Germinal center (tissue), 1 donor: ENCODE measurements around the gene PTPRG.

Experiments
- DNase-seq: peaks from one replicate; pipeline ENCODE4 v3.0.0; 2012; ENCODE audit warnings: mixed read lengths, low spot score

The PTPRG gene

DNA sequence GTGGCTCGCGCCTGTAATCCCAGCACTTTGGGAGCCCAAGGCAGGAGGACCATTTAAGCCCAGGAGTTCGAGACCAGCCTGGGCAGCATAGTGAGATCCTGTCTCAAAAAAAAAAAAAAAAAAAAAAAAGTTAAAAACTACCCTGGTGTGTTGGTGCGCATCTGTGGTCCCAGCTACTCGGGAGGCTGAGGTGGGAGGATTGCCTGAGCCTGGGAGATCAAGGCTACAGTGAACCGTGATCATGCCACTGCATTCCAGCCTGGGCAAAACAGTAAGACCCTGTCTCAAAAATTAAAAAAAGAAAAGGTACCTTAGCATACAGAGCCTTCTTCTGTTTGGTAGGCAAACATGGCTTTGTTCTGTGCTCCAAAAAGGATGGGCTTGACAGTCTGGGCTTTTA is 57.5 kb downstream of the PTPRG start:
- no peak for DNase-seq

DNA sequence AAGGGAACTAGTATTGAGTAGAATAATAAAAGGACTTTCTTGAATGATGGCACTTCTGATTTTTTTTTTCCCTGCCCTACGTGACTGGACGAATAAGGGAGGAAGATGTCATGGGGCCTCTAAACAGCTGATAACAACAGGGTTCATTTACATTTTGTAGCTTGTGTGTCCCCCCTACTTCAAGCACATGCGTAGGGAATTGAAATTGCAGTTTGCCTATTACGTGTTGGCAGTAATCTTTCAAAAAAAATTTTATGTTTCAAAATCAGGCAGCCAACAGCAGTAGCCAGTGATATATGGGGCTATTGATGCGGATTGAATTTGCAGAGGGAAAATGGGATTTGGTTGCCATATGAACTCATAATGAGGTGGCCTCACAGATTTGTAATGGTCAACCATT is 58.7 kb downstream of the PTPRG start:
- no peak for DNase-seq

GRCh38 chr3:61624300-61624699 is 62.9 kb downstream of the PTPRG start:
- DNase-seq = no peak

DNA sequence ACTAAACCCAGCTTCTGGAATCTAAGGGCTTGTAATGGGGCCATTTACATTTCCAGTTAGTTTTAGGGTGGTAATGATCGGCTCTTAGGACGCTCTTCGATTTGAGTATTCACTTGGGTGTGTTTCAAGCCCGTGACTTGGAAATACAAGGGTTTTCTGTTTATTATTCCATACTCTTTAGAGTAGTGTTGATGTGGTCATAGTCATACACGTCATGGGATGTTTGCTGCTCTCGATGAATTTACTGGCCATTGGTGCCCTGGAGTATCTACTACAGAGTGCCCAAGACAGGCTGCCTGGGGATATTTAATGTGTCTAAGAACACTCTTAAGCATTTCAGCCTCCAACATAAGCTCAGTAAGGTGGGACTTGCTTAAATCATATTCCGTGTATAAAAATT is 64.1 kb downstream of the PTPRG start:
- no peak for DNase-seq

DNA sequence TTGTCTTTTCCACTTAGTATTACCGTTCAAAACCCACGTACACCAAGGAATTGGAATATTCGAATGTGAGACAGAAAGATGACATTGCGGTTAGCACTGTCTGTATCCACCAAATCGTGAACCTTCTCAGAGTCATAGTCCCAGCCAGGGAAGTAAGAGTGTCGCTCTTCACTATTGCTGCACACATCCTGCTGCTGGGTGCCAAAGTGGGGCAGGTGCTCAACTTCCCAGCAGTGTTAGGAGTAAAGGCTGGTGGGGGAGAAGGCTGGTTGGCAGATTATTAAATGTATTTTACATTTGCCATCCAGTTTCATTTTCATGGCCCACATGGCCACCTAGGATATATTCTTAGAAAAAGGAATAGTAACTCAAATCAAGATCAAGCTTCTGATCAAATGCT is 65.1 kb downstream of the PTPRG start:
- DNase-seq = no peak

GRCh38 chr3:61627768-61628185 is 66.4 kb downstream of the PTPRG start:
- no peak for DNase-seq

- DNase-seq = no peak
Measured at GRCh38 chr3:61628636-61629035, 67.3 kb downstream of the PTPRG start.

DNA sequence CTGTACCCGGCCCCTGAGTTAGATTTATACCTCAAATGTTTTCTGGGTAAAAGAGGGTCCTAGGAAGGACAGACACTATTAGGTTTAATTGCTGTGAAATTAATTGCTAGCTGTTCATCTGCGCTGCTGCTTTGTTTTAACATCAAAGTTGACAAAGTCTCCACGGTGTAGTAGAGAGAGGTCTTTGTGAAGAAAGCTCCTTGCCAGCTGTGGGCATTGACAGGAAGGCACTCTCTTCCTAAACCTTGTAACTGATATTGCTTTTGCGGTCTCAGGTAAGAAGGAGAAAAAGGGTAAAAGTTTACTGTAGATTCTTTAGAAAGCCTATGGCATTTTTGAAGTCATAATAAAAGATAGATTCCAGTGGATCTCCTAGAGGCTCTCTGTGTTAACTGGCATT is 68.1 kb downstream of the PTPRG start:
- no peak for DNase-seq

DNA sequence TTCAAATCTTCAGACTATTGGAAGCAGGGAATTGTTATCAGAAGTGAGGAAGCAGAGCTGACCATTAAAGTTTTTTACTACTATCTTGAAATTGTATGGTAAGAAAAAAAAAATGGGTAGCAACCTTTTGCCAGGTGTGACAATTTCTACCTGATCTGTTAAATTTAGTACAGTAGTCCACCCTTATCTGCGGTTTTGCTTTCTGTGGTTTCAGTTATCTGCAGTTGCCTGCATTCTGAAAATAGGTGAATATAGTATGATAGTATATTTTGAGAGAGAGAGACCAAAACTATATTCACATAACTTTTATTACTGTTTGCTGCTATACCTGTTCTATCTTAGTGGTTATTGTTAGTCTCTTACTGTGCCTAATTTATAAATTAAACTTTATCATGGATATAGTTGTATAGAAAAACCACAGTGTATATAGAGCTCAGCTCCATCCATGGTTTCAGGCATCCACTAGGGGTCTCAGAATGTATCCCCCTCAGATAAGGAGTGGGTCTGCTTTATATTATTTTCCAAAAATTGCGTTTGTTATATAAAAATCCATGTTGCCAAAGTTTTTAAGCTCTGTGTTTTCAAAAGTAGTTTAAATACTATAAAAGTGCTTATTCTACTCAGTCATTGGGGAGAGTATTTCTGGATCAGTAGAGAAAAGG is 69.9 kb downstream of the PTPRG start:
- DNase-seq = no peak

DNA sequence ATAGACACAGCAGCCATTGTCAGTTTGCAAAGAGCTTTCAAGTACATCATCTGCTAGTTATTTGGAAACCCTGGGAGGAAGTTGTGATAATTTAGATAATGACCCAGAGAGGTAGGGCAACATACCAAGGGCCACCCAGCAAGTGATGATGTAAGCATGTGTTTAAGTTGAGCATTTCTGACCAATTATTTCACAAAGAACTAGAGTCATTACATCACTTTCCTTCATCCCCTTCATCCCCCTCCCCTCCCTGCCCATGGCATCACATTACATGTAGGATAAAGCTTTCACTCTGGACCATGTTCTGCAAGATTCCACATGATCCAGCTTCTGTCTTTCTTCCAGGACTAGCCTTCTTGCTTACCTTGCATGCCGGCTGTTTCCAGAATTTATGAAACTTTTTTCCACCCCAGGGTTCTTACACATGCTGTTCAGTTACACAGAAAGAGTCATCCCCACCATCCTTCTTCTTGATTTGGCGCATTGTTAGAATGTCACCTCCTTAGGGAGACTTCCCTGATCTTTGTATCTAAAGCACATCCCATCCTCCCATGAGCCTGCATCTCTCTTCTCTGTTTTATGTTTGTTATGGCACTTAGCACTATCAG is 71.3 kb downstream of the PTPRG start:
- DNase-seq = no peak

DNA sequence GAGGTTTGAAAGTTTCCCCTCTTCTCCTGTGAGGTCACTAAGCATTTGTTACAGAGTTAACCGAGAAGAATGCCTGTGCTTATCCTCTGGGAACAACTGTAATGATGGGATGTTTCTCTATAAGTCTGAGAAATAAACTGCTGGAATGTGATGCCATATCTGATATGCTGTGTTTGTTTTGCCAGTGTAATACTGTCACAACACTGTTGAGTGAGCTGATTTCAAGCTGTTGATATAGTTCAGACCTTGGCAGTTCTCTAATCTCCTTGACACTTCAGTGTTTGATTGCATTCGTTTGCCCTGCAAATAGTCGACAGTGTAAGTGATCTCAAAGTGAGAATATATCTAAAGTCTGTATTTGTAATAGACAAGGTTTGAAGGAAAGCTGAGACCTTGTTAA is 73.3 kb downstream of the PTPRG start:
- no peak for DNase-seq

DNA sequence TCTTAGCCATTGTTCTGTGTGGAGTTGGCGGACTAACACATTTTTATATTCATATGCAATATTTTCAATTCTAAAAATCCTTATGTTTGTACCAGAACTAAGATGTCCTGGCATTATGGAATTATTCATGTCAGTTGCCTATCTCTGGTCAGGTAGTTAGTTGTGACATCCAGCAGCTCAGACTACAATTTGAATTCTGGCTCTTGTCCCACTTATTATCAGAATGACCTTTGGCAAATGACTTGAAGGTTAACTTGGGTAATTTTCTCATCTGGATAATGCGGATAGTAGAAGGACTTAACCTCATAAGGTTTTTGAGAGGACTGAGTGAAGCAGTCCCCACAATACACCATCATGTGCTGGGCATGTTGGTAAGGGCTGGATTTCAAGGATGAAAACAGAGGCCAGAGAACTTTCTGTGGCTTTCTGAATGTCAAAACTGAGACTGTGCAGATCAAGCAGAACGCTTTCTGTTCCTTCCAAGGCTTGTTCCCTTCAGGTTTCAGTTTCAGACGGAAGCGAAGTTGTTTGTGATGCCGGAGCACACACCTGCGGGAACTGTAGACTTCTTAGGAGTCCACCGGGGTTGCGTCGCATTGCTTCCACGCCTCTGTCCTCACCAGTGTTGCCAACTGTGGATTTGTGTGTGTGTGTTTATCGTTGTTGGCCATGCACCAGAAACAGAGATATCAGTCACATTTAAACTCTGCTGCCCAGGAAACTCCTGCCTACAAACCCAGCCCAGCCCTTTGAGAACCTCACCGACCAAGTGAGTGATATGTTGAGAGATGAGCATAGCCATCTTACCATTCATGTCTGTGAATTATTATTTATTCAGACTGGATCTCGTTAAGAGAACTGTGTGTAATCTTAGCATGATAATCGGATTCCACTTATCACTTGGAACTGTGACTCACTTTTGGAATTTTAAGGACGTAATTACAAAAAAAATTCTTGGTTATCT is 76.0 kb downstream of the PTPRG start:
- peak; percentile 27 for DNase-seq

- no peak for DNase-seq
Measured at GRCh38 chr3:61638741-61639140, 77.4 kb downstream of the PTPRG start.

DNA sequence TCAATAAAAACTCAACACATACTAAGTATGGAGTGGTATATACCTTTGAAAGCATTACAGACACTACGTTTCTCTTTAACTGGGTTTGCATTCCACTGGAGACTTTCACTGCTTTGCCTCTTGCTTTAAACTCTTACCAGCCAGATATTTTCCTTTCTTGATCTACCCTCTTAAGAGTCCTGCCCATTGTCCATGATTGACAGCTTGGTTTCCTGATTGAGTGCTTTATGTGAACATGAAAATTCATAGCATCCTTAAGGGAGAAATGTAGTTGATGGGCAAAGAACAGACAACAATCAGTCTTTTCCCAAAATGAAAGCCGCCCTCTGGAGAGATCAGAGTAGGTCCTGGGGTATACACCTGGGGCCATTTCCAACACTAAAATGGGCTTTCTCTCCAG is 78.6 kb downstream of the PTPRG start:
- DNase-seq = no peak

DNA sequence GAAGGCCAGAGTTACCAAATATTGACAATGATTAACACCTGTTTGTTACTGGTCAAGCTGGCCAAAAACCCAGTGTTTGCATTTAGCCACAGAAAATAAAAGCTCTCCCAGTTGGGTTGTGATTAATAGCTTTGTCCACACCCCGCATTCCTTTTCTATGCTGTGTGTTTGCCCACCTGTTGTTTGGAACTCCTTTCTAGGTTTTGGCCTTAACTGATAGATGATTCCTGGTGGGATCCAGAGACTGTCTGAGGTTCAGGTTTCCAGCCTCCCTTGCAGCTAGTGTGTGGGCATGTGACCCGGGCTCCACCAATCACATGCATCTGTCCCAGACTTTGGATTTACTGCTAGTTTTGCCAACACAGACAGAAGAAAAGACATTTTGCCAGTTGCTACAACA is 83.8 kb downstream of the PTPRG start:
- DNase-seq = no peak

DNA sequence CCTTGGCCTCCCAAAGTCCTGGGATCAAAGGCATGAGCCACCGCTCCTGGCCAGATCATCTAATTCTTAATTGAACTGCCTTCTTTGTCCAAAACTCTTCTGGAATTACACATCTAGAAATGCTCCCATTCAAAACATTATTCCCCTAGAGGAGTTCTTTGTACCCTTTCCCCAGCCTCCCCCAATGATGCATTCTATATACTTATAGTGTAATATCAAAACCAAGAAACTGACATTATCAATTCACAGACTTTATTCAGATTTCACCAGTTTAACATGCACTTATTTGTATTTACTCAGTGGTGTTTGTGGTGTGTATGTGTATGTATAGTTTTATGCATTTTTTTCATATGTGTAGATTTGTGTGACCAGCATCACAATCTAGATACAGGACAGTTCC is 85.0 kb downstream of the PTPRG start:
- no peak for DNase-seq

DNA sequence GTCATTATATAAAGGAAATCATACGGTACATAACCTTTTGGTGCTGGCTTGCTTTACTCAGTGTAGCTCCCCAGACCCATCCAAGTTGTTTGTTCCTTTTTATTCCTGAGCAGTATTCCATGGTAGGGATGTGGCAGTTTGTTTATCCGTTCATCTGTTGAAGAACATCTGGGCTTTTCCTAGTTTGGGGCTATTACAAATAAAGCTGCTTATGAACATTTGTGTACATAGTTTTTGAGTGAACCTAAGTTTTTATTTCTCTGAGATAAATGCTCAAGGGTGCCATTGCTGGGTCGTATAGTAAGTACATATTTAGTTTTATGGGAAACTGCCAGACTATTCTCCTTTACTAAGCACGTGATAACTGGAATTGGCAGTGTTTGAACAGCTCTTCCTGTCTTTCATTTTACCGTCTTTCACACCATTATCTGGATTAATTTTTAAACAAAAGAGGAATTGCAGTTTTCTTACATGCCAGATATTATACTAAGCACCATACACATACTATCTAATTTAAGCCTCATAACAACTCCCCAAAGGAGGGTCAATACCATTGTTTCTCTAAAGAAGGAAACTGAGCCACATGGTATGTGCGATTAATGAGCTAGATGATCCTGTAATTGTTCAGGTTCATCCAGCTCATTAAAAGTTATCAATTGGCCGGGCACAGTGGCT is 85.6 kb downstream of the PTPRG start:
- no peak for DNase-seq

DNA sequence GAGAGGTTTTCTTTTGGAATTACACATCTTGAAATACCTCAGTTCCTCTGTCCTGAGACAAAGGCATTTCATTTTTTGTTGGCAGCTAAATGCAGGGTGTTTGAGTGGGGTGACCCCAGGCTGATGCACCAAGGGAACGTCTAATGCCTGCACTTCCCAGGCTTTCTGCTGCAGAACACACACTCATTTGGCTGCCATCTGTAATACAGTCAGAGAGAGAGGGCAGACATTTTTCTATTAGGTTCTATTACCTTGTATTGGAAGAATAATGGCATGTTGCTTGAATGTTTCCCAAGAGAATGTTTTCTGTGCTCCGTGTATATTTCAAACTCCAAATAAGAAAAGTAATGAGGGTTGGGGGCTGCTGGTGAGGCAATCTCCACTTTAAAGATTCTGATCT is 87.1 kb downstream of the PTPRG start:
- no peak for DNase-seq

GRCh38 chr3:61649381-61650170 is 88.2 kb downstream of the PTPRG start:
- DNase-seq = no peak

- DNase-seq = no peak
Measured at GRCh38 chr3:61650276-61650675, 88.9 kb downstream of the PTPRG start.

DNA sequence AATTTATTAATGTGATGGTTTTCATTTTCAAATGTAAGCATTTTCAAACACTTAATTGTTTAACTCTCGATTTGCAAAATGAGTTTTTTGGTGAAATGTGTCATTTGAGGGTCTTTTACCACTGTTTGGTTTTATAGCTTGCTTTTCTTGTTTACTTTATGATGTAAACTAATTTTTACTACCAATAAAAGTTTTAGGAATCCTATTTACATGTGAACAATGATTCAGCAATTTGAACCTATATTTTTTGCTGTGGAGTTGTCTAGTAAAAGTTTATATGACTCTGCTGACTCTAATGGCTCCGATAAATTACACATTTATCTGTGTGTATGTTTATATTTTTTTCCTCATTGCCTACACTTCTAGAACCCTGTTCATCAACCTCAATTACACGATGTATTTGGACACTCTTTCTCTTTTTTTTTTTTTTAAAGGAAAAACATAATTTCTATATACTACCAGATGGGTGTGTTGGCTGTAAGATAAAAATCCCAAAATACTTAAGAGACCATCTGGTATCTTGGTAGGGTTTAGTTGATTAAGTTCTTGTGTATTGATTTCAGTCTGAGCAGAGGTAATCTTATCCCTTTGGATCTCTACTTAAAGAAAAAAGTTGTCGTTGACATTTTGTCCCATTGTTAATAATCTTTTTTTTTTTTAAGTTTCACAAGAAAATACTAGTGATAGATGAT is 89.5 kb downstream of the PTPRG start:
- DNase-seq = no peak
